HS-5 (cell line): ENCODE data around the gene GNA12.
"Not testable (repeated sequence)": the region's sequence is repeated elsewhere in the genome, so short reads cannot be mapped to it uniquely, and the experiment has no call there.

Experiments
- DNase-seq: peaks from one replicate; pipeline ENCODE4 v3.0.0-alpha.2; 2012; ENCODE audit warnings: low read depth

GNA12 gene

DNA sequence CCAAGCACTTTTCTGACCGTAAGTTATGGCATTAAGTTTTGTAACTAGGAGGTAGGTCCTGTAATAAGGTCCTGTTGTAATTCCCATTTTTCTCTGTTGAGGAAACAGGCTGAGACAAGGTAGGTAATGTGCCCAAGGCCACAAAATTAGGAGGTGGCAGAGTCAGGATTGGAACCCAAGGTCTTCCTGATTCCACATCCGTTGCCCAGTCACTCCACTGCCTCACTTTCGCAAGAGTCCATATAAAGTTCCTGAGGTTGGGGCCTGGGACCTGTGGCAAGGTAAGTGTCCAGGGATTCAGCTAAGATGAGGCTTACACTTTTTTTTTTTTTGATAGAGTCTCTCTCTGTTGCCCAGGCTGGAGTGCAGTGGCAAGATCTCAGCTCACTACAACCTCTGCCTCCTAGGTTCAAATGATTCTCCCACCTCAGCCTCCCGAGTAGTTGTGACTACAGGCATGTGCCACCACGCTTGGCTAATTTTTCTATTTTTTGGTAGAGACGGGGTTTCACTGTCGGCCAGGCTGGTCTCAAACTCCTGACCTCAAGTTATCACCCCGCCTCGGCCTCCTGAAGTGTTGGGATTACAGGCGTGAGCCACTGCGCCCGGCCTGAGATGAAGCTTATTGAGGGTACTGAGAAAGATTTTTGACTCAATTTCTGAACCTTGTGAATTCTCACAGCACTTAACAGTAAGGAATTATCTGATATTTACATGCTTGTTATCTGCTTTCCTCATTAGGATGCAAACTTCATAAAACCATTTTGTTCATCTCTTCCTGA, 20.3 kb upstream of the GNA12 start:
- no peak for DNase-seq

DNA sequence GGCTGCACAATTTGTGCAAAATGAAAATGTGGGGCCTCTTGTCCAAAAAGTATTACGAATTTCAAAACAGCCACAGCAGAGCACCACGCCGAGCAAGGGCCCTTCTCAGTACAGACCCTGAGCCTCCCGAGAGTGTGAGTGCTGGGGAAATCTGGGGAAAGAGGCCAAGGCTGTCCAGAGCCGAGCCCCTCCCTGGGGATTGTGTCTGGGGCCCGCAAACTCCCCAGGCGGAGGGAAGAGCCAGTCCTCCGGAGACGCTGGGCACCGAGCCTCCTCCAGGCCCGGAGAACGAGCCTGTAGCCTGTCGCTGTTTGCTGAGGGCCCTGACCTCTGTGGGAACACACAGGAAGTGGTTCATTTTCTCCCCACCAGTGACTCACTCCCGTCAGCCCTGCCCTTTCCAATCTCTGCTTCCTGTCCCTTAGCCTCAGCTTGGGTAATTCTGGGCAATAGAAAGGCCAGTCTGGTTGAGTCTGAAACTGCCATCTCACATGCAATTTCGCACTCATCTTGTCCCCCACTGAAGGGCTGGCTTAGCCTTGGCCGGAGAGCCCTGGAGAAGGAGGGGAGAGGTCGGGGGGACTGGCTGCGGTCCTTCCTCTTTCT, 19.5 kb upstream of the GNA12 start:
- DNase-seq, result peak; percentile 93

DNA sequence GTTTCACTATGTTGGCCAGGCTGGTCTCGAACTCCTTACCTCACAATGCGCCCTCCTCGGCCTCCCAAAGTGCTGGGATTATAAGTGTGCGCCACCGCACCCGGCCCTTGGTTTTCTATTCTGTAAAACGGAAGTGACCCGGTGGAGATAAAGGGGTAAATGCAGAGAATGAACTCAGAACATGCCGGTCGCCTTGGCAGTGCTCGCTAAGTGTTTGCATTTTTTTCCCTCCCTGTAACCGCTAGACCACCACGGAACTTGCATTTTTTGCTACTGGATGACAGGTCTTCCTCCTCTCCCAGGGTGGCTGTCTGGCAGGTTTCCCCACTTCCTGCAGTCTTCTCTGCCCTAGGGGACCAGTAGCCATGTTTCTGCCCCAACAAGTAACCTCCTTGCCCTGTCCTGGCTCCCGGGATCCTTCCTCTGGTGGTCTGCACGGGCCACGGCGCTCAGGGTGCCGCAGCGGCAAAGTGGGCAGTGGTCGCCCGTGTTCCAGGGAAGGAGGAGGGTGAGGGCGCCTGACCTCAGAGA, 18.8 kb upstream of the GNA12 start:
- no peak for DNase-seq

DNA sequence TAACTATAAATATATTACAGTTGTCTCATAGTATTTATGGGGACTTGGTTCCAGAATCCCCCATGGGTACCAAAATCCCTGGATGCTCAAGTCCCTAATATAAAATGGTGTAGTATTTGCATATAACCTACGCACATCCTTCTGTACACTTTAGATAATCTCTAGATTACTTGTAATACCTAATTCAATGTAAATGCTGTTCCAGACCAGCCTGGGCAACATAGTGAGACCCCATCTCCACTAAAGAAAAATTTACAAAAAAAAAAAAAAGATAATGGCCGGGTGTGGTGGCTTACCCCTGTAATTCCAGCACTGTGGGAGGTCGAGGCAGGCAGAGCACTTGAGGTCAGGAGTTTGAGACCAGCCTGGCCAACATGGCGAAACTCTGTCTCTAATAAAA, 17.4 kb upstream of the GNA12 start:
- no peak for DNase-seq

DNA sequence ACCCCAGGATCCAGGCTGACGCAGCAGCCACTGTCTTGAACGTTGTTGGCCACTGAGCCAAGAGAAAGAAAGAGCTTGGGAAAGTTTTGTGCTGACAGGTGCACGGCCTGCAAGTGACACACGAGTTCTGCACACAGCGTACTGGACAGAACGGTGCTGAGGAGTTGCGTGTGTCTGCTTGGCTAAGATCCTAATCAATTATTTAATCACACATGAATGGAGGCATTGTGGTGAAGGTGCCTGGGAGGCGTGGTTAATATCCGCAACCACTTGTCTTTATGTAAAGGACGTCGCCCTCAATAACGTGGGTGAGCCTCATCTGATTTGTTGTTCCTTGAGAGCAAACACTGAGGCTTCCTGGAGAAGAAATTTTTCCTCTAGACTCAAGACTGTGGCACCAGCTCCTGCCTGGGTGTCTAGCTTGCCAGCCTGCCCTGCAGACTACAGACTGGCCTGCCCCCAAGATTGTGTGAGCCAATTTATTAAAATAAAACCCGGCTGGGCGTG, 16.6 kb upstream of the GNA12 start:
- DNase-seq, result no peak

DNA sequence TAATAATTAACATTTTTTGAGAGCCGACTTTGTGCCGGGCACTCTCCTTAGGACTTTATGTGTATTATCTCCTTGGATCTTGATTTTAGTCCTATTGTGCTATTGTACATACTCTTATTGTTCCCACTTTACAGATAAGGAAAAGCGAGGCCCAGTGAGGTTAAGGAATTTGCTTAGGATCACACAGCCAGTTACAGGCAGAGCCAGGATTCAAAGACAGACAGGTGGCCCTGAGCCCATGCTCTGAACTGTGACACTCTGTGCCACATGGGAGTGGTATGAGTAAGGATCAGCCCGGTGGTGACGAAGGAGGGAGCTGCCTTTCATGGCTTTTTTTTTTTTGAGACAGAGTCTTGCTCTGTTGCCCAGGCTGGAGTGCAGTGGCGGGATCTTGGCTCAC, 15.8 kb upstream of the GNA12 start:
- DNase-seq, result no peak

DNA sequence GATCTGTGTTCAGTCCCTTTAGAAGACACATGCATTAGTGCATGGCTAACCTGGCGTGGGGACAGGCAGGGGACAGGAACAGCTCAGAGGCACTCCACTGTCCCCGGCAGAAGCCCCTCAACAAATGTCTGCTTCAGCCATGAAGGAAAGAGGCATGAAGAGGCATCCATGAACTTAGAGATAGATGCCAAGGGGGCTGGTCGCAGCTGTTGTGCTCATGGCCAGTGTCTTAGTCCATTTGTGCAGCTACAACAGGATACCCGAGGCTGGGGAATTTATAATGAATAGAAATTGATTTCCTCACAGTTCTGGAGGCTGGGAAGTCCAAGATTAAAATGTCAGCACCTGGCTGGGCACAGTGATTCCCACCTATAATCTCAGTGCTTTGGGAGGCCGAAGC, 14.5 kb upstream of the GNA12 start:
- DNase-seq, result no peak

DNA sequence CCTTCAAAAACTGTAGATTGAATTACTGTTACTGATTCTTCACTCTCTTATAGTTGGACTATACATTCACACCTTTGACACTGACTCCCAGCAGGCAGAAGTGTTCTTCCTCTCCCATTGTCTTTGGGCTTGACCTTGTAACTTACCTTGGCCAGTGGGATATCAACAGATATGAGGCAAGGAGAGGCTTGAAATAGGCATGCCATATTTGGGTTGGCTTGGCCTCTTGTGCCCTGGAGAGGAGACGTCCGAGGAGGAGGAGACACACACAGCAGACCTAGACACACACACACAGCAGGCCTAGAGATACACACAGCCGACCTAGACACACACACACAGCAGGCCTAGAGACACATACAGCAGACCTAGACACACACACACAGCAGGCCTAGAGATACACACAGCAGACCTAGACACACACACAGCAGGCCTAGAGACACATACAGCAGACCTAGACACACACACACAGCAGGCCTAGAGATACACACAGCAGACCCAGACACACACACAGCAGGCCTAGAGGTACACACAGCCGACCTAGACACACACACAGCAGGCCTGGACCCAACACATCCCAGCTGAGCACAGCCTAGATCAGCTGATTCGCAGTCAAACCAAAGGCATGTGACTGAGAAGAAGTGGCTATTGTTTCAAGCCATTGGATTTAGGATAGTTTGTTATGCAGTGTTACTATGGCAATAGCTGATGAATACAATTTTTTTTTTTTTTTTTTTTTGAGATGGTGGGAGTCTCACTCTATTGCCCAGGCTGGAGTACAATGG, 12.5 kb upstream of the GNA12 start:
- no peak for DNase-seq

DNA sequence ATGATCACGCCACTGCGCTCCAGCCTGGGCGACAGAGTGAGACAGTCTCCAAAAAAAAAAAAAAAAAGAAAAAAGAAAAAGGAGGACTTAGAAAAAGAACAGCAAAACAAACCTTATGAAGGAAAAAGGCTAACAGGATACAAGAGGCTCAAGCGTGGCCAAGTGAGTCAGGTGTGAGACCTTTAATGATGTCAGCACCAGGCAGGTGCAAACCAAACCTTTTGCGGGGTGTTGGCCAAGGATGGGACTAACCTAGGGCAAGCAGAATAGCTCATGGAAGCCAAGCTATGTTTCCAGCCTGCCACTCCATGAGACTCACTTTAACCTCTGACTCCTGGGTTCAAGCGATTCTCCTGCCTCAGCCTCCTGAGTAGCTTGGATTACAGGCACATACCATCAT, 11.3 kb upstream of the GNA12 start:
- DNase-seq, result no peak

DNA sequence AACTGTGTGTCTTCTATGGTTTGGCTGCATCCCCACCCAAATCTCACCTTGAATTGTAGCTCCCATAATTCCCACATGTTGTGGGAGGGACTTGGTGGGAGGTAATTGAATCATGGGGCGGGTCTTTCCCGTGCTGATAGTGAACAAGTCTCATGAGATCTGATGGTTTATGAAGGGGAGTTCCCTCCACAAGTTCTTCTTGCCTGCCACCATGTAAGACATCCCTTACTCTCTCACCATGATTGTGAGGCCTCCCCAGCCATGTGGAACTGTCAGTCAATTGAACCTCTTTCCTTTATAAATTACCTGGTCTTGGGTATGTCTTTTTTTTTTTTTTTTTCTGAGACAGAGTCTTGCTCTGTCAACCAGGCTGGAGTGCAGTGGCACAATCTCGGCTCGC, 9.4 kb upstream of the GNA12 start:
- DNase-seq, result not testable (repeated sequence)

DNA sequence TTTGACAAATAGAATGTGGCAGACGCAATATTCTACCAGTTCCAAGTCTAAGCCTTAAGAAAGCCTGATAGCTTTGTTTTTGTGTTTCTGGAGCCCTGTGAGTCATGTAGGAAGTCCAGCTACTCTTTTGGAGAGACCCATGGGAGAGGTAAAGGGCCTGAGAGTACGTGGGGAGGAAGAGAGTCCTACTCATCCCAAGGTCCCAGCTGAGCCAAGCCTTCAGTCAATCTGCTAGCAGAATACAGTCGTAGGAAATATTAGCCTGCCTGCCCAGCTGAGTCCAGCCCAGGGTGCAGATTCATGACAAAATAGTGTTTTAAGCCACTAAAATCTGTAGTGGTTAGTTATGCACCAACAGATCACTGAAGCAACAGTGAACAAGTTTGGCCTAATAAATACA, 9.0 kb upstream of the GNA12 start:
- DNase-seq, result no peak

DNA sequence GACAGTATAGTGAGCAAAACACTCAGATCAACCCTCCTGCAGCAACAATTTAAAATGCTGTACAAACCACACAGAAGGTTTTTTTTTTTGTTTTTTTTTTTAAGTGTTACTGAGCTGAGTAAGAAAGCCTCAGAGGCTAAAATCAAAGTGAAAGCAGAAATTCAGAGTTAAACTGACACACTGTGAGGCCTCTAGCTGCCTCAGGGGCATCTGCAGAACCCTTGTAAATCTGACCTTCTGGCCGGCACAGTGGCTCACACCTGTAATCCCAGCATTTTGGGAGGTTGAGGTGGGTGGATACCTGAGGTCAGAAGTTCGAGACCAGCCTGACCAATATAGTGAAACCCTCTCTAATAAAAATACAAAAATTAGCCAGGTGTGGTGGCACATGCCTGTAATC, 7.4 kb upstream of the GNA12 start:
- DNase-seq, result no peak

DNA sequence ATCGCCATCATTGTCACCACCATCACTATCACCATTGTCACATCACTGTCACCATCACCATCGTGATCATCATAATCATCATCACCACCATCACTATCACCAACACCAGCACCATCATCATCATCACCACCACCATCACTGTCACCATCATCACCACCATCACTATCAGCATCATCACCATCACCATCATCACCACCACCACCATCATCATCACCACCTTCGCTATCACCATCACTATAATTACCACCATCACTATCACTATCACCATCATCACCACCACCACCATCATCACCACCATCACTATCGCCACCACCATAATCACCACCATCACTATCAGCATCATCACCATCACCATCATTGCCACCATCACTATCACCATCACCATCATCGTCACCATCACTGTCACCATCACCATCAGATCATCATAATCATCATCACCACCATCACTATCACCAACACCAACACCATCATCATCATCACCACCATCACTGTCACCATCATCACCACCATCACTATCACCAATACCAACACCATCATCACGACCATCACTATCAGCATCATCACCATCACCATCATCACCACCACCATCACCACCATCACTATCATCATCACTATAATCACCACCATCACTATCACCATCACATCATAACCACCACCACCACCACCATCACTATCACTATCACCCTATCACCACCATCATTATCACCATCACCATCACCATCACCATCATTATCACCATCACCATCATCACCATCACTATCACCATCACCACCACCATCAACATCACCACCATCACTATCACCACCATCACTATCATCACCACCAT, 6.0 kb upstream of the GNA12 start:
- no peak for DNase-seq

DNA sequence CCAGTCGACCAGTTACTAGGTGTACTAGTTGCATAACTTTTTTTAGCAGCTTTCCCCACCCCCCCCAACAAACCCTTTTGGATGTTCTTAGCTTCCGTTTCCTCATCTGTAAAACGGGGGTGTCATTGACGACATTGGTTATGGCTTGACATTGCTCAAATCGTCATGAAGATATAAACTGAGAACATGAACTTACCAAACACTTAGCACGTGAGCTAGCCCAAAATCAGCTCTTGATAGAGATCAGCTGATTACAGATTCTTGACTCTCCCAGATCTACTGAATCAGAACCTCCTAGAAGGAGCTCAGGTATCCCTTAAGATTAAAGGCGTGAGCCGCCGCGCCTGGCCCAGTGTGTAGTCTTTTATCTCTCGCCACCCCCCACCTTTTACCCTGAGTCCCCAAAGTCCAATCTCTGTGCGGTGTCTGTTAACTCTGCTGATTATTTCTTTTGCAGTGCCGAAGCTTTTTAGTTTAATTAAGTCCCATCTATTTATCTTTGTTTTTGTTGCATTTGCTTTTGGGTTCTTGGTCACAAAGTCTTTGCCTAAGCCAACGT, 1.0 kb upstream of the GNA12 start:
- no peak for DNase-seq

DNA sequence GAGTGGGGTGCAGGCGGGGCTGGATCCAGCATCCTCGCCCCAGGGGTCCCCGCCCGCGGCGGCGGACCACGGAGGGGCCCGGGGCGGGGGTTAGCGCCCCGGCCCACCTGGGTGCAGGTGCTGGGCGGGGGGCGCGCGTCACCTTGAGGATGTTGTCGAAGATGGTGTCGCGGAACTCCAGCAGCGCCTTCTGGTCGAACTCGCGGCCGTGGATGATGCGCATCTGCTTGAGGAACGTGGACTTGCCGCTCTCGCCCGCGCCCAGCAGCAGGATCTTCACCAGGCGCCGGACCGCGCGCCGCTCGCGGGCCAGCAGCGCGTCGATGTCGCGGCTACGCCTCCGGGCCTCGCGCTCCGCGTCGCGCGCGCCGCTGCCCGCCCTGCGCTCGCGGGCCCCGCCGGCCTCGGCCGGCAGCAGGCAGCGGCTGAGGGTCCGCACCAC, 376 bp downstream of the GNA12 start:
- DNase-seq, result no peak

DNA sequence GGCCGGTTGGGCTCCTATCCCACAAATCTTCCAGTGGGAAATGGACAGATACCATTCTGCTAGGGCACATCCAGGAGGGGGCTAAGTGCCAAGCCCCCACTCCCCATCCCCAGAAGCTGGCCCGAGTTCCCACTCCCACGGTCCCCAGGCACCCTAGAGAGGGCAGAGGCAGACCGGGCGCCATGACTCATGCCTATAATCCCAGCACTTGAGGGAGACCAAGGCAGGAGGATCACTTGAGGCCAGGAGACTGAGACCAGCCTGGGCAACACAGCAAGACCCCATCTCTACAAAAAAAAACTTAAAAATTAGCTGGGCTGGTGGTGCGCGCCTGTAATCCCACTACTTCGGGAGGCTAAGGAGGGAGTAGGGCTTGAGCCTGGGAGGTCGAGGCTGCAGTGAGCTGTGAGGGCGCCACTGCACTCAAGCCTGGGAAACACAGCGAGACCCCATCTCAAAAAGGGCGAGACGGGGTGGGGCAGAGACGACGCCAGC, 870 bp downstream of the GNA12 start:
- DNase-seq, result no peak

DNA sequence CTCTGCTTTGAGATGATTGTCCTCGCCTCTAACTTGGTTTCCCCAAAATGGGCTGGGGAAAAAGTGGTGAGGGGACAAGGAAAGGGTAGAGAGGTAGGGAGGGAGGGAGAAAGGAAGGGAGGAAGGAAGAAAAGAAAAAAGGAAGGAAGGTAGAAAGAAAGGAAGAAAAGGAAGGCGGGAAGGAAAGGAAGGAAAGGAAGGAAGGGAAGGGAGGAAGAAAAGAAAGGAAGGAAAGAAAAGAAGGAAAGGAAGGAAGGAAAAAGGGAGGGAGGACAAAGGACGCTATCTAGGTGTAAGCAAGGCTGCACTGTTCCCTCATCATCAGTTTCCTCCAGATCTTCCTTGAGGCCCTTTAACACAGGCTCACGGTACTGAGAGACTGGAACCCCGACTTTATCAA, 2.2 kb downstream of the GNA12 start:
- no peak for DNase-seq

DNA sequence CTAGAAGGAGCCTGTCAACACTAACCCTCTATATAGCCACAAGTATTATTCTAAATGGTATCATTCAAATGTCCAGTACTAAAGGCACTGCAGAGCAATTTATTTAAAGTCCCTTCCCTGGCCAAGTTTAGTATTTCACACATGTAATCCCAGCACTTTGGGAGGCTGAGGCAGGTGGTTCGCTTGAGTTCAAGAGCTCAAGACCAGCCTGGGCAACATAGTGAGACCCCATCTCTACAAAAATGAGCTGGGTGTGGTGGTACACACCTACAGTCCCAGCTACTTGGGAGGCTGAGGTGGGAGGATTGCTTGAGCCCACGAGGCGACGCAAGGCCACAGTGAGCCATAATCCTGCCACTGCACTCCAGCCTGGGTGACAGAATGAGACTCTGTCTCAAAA, 3.6 kb downstream of the GNA12 start:
- DNase-seq, result no peak

DNA sequence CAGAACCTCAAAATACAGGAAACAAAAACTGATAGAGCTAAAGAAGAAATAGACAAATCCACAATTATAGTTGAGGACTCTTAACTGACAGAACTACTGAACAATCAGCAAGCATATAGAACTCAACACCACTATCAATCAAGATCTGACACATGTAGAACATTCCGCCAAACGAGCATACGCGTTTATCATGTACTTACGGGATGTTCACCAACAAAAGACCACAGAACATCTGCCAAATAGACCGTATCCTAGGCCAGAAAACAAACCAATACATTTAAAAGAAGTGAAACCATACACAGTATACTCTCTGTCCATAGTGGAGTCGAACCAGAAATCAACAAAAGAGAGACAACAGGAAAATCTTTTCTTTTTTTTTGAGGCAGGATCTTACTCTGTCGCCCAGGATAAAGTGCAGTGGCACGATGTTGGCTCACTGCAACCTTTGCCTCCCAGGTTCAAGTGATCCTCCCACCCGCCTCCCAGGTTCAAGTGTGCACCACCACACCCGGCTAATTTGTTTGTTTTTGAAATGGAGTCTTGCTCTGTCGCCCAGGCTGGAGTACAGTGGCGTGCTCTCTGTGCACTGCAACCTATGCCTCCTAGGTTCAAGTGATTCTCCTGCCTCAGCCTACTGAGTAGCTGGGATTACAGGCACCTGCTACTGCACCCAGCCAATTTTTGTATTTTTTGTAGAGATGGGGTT, 5.1 kb downstream of the GNA12 start:
- DNase-seq, result no peak

DNA sequence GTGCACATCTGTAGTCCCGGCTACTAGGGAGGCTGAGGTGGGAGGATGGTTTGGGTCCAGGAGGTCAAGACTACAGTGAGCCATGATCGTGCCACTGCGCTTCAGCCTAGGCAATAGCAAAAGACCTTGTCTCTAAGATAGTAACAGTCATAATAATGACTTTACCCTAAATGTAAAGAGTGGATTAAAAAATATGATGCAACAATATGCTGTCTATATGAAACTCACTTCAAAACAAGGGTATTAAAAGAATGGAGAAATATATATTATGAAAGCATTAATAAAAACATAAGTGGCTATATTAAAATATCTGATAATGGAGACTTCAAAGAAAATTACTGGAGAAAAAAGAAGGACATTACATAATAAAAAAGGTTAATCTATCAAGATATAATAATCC, 5.7 kb downstream of the GNA12 start:
- DNase-seq, result no peak

DNA sequence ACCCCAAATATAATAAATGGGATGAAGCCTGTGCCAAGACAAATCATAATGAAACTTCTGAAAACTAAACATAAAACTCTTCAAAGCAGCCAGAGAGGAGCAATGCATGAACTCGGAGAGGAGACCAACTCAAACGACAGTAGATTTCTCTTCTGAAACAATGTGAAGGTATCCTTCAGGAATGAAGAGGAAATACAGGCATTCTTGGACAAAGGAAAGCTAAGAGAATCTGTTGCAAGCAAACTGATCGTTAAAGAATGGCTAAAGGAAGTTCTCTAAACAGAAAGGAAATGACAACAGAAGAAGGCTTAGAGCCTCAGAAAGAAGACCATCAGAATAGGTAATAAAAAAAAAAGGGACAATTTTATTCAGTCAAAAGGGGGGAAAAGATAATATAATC, 6.6 kb downstream of the GNA12 start:
- no peak for DNase-seq
